T47D (cell line): Measurements from ENCODE around the gene ALG12.

Experiments
- DNase-seq, 2 experiments: peaks; one replicate each; pipeline versions ENCODE4 v3.0.0 to v3.0.0-alpha.2; 2011 to 2012; ENCODE audit warnings: low read depth in 1 of 2, low spot score in 1 of 2
- JUND ChIP-seq: IDR thresholded peaks from 2 replicates; pipeline ENCODE4 v1.6.1; 2012; ENCODE audit warnings: low read depth
- in situ Hi-C: cut with HindIII; loops from 2 replicates; pipeline ENCODE4 v1.10.0; 2016; ENCODE audit warnings: low sequenced_read_pairs, low pct_unique_long_range_greater_than_20kb

Gene ALG12

DNA sequence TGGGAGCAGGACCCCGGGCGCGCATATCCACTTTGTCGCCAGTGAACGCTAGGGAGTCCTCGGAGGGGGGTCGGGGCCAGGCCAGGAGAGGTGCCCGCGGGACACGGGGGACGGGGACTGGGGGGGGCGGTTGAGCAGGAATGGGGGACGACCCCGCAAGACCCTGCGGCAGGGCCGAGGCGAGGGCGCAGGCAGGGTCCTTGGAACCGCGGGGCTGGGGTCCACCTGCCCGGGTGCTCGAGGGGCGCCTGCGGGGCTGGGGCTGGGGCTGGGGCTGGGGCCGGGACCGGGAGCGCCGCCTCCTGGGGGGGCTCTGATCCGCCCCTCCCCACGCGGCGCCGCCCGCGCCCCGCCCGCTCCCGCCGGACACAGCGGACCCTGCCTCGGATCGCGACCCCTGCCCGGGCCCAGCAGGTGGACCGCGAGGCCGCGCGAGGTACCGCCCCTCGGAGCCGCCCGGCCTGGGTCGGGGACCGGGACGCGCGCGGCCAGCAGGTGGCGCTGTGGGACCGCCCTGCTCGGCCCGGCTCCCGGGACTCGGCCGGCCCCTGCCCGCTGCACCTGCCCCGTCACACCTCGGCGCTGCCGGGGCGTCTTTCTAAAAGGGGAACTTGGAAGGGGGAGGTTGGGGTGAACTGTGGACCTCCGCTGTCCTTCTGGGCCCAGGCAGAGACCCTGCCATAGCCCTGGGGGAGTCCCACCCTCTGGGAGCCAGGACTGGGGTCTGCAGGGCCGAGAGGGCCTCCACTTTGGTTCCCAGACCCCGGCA is 11.2 kb upstream of the ALG12 start:
- DNase-seq, result peak in 1 of 2 experiments; percentile 56
- no peak for TF ChIP-seq JUND
- in situ Hi-C loops, result no loop called here

DNA sequence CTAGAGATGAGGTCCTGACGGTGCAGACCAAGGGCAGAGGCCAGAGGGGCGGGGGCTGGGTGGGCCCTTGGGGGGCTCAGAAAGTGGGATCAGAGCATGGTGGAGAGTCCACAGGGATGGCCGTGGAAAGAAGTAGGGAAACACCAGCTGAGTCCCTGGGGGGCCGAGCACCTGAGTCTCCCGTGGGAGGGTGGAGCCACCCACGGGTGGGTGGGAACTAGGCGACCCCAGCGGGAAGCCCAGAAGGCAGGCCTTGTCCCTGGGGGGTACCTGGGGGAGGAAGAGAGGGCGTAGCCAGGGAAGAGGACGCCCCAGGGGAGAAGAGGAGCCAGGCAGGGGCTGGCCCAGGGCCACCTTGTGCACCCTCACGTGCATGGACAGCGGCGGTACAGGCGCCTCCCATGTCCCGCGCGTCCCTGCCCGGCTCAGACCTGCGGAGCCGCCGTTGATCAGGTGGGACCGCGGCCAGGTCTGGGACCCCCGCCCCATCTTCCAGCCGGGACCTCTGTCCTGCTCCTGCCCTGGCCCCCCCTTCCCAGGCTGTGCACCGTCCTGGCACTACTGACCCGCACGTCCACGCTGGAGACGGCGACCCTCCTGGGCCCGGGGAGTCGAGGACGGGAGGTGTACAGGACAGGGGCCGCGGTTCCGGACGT is 10.4 kb upstream of the ALG12 start:
- no peak for DNase-seq
- in situ Hi-C loops, result no loop called here
- TF ChIP-seq JUND, result no peak

DNA sequence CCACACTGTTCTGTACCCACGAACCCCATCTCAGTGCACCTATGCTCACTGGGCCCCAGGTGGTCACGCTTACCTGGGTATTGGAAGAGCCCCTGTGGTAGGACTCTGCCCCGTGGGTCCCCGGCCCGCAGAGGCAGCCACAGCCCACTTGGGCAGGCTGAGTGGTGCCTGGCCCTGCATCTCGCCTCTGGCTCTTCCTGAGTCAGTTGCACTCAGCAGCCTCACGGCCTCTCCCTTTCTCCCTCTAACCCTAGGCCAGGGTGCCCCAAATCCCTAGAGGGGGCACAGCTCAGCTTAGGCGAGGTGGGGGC is 9.9 kb upstream of the ALG12 start:
- in situ Hi-C loops, result no loop called here
- DNase-seq, result no peak
- no peak for TF ChIP-seq JUND

DNA sequence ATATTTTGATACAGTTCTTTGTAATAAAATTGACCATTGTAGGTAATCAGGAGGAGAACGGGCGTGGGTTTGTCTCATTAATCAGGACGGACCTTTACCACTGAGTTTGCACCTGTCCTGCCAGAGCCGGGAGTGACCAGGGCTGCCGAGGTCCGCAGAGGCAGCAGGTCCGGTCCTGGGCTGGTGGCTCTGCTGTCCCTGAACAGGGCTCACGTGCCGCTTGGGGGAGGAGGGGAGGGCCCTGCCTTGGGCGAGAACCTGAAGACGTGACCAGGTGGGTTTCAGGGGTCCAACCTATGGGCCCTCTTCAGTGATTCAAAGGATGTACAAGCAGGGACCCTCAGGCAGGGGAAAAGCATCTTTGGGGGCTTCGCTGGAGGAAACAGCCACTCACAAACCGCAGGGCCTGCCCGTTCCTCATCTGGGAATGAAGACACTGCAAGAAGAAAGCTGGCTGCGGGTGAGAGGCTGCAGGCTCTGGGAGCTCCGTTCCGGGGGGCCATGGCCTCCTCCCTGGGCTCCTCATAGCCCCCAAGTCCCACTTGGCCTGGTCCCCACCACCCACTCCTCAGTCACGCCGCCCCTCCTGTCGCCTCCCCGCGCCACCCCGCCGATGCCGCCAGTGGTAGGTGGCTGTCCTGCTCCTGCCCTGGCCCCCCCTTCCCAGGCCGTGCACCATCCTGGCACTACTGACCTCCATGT is 9.4 kb upstream of the ALG12 start:
- TF ChIP-seq JUND, result no peak
- DNase-seq, result no peak
- in situ Hi-C loops, result no loop called here

DNA sequence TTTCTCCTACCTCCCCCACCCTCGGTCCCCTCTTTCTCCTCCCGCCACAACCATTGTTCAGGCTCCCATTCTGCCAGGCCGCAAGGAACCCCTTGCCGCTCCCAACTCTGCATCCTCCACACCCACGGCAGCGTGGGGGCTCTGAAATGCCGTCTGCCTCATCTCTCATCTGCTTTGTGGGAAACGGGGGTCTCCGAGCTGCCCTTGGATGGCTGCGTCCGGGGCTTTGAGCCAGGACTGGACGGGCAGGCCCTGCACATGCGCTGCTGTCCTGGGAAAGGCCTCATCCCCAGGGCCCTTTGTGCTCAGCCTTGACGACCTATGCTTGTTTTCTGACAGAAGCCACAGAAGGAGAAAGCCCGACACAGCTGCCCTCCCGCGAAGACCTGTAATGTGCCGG is 8.7 kb upstream of the ALG12 start:
- no peak for DNase-seq
- TF ChIP-seq JUND, result no peak
- in situ Hi-C loops, result no loop called here

DNA sequence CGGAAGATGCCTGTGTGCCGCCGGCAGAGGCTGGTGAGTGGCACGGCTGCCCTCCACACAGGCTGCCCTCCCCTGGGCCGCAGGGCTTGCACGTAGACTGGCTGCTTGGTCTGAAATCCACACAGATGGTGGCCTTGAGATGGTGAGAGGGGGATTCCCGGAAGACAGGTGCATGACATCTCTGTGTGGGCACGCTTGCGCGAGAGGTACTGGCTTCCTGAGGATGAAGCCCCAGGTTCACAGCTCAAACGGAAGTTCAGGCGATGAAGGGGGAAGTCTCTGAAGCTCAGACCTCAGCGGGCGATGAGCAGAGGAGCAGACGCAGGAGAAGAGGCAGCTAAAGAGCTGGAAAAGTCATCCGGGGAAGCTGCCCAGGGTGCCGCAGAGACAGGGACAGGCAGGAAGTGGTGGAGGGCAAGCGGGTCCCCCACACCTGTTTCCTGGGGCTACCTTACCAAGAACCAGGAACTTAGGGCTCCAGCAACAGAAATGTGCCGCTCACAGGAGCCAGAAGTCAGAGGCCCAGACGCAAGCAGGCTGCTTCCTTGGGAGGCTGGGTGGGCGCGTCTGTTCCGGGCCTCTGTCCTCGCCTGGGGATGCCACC is 7.4 kb upstream of the ALG12 start:
- no peak for TF ChIP-seq JUND
- in situ Hi-C loops, result no loop called here
- no peak for DNase-seq

DNA sequence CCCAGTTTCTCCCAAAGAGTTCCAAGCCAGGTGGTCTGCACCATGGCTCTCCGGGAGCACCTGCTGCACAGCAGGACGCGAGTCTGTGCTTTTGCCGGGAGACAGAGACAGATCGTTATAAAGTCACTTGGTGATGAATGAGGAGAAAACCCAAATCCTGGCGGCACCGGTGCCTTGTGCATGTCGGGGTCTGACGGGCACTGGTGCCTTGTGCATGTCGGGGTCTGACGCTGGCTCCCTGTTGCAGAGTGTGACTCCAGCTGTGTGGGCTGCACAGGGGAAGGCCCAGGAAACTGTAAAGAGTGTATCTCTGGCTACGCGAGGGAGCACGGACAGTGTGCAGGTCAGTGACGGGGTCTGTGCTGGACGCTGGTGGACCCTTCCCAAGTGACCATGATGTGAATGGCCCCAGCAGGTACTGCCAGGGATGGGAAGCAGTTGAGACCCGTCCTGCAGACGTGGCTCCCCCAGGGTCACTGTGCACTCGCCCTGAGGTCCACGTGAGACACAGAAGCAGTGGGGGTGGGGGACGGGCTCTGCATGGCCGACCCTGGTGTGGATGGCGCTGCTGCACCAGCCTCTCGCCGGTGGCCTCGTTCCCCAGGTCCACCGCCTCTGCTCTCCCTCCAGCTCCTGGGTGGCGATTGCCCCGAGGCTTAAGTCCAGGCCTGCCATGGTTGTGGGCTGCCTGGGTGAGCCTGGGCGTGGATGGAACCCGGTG is 6.0 kb upstream of the ALG12 start:
- in situ Hi-C loops, result no loop called here
- TF ChIP-seq JUND, result no peak
- DNase-seq, result no peak

DNA sequence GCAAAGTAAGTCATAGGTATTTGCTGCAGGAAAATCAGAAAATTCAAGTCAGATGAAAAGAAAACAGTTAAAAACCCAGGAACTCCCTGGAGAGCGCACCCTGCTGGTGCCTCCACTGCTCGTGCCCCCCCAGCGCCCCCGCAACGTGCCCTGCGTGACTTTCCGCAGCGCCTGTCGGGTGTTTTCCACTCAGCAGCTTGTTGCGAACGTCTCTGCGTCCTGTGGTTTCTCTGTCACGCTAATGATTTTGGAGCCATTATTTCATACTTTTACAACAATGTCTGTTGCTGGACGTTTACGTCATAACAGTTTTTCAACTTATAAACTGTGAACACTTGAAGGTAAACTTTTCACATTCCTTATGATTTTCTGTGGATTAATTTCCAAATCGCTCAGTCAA is 5.2 kb upstream of the ALG12 start:
- in situ Hi-C loops, result no loop called here
- no peak for TF ChIP-seq JUND
- no peak for DNase-seq

DNA sequence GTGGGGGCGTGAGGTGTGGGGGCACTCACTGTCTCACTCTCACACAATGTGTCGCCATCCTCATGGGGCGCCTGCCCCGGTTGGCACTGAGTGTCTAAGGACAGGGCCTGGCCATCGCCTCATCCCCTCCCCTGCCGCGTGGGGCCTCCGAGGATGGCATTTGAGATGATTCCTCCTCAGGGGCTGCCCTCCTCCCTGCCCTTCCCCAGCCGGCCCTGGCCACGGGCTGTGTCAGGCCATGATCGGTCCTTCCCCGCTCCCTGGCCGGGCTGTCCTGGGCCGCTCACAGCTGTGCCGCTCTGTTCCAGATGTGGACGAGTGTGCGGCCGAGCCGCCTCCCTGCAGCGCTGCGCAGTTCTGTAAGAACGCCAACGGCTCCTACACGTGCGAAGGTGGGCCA is 4.7 kb upstream of the ALG12 start:
- in situ Hi-C loops, result no loop called here
- TF ChIP-seq JUND, result no peak
- no peak for DNase-seq

DNA sequence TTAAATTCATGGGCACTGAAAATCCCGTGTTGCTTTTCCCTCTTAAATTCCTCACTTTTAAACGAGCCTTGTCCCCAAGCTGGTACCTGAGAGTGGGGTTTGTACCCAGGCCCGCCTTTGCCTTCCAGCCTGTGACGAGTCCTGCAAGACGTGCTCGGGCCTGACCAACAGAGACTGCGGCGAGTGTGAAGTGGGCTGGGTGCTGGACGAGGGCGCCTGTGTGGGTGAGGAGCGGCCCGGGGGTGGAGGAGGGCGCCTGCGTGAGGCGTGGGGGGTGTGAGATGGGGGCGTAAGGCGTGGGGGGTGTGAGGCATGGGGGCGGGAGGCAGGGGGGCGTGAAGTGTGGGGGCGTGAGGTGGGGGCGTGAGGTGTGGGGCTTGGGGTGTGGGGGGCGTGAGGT is 4.2 kb upstream of the ALG12 start:
- TF ChIP-seq JUND, result no peak
- no peak for DNase-seq
- in situ Hi-C loops, result no loop called here

DNA sequence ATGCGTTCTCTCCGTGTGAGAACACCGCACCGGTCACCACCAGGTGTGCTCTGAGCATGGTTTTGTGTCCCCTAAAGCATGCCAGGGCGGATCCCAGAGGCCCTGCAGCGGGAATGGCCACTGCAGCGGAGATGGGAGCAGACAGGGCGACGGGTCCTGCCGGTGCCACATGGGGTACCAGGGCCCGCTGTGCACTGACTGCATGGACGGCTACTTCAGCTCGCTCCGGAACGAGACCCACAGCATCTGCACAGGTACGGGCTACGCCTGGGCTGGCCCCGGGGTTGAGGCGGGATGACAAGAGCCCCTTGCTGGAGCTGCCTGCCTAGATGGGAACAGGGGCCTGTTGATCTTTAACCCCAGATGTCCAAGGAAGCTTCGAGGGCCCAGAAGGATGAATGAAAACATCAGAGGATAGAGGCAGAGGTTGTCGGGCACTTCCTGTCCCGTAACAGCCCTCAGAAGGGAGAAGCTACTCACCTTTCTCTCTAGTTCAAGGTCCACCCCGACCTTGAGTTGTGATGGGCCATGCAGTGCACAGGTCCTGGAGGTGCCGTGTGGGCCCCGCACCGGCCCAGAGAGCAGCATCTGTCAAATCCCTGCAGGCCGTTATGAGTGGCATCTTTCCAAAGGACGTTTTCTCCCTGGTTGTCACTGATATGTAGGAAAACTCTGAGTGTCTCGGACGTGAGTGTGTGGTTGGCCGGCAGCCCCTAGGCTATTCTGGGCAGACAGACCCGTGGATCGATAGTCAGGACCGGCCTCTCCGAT is 3.5 kb upstream of the ALG12 start:
- no peak for DNase-seq
- no peak for TF ChIP-seq JUND
- in situ Hi-C loops, result no loop called here

DNA sequence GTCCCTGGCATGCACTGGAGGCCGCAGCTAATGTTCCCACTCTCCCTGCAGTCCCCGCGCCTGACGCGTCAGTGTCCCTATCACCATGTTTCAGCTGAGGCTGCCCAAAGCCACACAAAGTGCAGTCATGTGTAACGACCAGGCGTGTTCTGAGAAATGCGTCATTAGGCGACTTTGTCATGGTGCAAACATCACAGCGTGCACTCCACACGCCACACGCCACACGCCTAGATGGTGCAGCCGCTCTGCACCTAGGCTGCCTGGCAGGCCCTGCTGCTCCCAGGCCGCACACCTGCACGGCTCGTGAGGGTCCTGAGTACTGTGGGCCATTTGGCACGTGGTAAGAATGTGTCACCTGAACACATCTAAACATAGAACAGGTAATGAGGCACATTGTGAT is 2.6 kb upstream of the ALG12 start:
- TF ChIP-seq JUND, result no peak
- in situ Hi-C loops, result no loop called here
- no peak for DNase-seq
